CD14-positive monocyte (primary cell): ENCODE results near the gene IDH2. TPM values are rescaled to one million over a fixed set of nuclear protein-coding genes. Genes with fewer than 3 reads are reported as not detected.
A peak's percentile ranks its signal among the peaks of the same experiment; 100 is the strongest.

Experiments
- DNase-seq, 3 donors: peaks; one replicate each; pipeline ENCODE4 v3.0.0-alpha.2; 2011 to 2022
- H2AFZ ChIP-seq: 2 replicates; pipeline ENCODE4 v1.6.0; 2012; ENCODE audit warnings: mild to moderate bottlenecking, low read depth, low read length, inconsistent platforms; ENCODE audit not compliant: insufficient read depth, poor library complexity, severe bottlenecking
- H3K27ac ChIP-seq, 2 donors: 1 replicate in 1 of 2; 2 replicates in 1 of 2; pipeline ENCODE4 v1.5.1; 2012 to 2013; ENCODE audit warnings: low read length in 2 of 2, control low read depth in 1 of 2, inconsistent platforms in 1 of 2, low read depth in 1 of 2, mild to moderate bottlenecking in 1 of 2
- H3K27me3 ChIP-seq, 2 donors: one replicate each; pipeline versions ENCODE4 v1.6.0 to v1.6.1; 2011 to 2013; ENCODE audit warnings: low read length in 2 of 2; ENCODE audit not compliant: control insufficient read depth in 2 of 2, insufficient read depth in 2 of 2
- H3K36me3 ChIP-seq, 2 donors: replicated peaks in 1 of 2; 1 replicate in 1 of 2; 2 replicates in 1 of 2; pipeline versions ENCODE4 v1.5.1 to v1.6.1; 2012 to 2013; ENCODE audit warnings: low read length in 2 of 2, control low read depth in 1 of 2, inconsistent platforms in 1 of 2, mild to moderate bottlenecking in 1 of 2; ENCODE audit not compliant: insufficient read depth in 2 of 2, control insufficient read depth in 1 of 2
- H3K4me1 ChIP-seq, 2 donors: 1 replicate in 1 of 2; 2 replicates in 1 of 2; pipeline versions ENCODE4 v1.5.1 to v1.6.1; 2012 to 2013; ENCODE audit warnings: low read length in 2 of 2, control low read depth in 1 of 2, inconsistent platforms in 1 of 2, mild to moderate bottlenecking in 1 of 2, moderate library complexity in 1 of 2; ENCODE audit not compliant: insufficient read depth in 2 of 2, control insufficient read depth in 1 of 2
- H3K4me2 ChIP-seq: replicated peaks from 2 replicates; pipeline ENCODE3; 2012; ENCODE audit warnings: low read length, moderate library complexity, mild to moderate bottlenecking; ENCODE audit not compliant: poor library complexity, severe bottlenecking; ENCODE audit errors: extremely low read depth
- H3K4me3 ChIP-seq, 3 experiments: fragments of 200-600 bp in 1 of 3; sonication (generic) in 1 of 3; replicated peaks in 1 of 3; 1 replicate in 2 of 3; 2 replicates in 1 of 3; pipeline ENCODE4 v1.5.1; 2011 to 2013; ENCODE audit warnings: low read length in 3 of 3, mild to moderate bottlenecking in 3 of 3, control low read depth in 2 of 3, low read depth in 2 of 3, inconsistent platforms in 1 of 3, moderate library complexity in 1 of 3
- H3K79me2 ChIP-seq: 2 replicates; pipeline ENCODE4 v1.6.0; 2012; ENCODE audit warnings: mild to moderate bottlenecking, control low read depth, inconsistent platforms, low read length, moderate library complexity; ENCODE audit not compliant: insufficient read depth
- H3K9ac ChIP-seq: 2 replicates; pipeline ENCODE4 v1.6.0; 2017; ENCODE audit warnings: low read length, mild to moderate bottlenecking; ENCODE audit not compliant: insufficient read depth, poor library complexity, severe bottlenecking
- H3K9me3 ChIP-seq, 2 donors: replicated peaks in 1 of 2; 1 replicate in 1 of 2; 2 replicates in 1 of 2; pipeline versions ENCODE4 v1.5.1 to v1.6.1; 2012 to 2013; ENCODE audit warnings: low read length in 2 of 2, control low read depth in 1 of 2; ENCODE audit not compliant: control insufficient read depth in 1 of 2, insufficient read depth in 1 of 2
- H4K20me1 ChIP-seq: 2 replicates; pipeline ENCODE4 v1.6.0; 2012; ENCODE audit warnings: mild to moderate bottlenecking, low read length, control low read depth, moderate library complexity; ENCODE audit not compliant: insufficient read depth
- H3K27ac Mint-ChIP-seq, 7 donors: one replicate each; pipeline ENCODE4 v1.8.0; 2020; ENCODE audit warnings: mild to moderate bottlenecking in 7 of 7, mixed read lengths in 7 of 7, moderate library complexity in 6 of 7, inconsistent platforms in 2 of 7
- H3K27me3 Mint-ChIP-seq, 3 donors: one replicate each; pipeline ENCODE4 v1.8.0; 2021 to 2022; ENCODE audit warnings: low read depth in 3 of 3, mild to moderate bottlenecking in 3 of 3, mixed read lengths in 3 of 3, moderate library complexity in 3 of 3, inconsistent platforms in 1 of 3
- H3K36me3 Mint-ChIP-seq, 2 donors: one replicate each; pipeline ENCODE4 v1.8.0; 2020; ENCODE audit warnings: mixed read lengths in 2 of 2, inconsistent platforms in 1 of 2, mild to moderate bottlenecking in 1 of 2
- H3K4me1 Mint-ChIP-seq: one replicate; pipeline ENCODE4 v1.8.0; 2020; ENCODE audit warnings: mild to moderate bottlenecking, mixed read lengths
- H3K4me3 Mint-ChIP-seq, 2 donors: one replicate each; pipeline ENCODE4 v1.8.0; 2020; ENCODE audit warnings: mild to moderate bottlenecking in 2 of 2, mixed read lengths in 2 of 2, moderate library complexity in 1 of 2
- H3K9me3 Mint-ChIP-seq, 7 donors: one replicate each; pipeline ENCODE4 v1.8.0; 2020 to 2022; ENCODE audit warnings: mixed read lengths in 7 of 7, mild to moderate bottlenecking in 6 of 7, moderate library complexity in 6 of 7, inconsistent platforms in 2 of 7
- CTCF ChIP-seq: fragments of 200-600 bp; IDR thresholded peaks from one replicate; pipeline ENCODE4 v1.8.0; 2022; ENCODE audit warnings: antibody characterized with exemption, mild to moderate bottlenecking
- WGBS: methylation state at CpG from one replicate; pipeline ENCODE4 v1.1.5; 2013; ENCODE audit warnings: missing lambda C conversion rate; ENCODE audit not compliant: insufficient coverage; 5-methylcytosine and 5-hydroxymethylcytosine counted together
- intact Hi-C, 2 donors: fragments of 100-400 bp; cut with micrococcal nuclease; formaldehyde crosslinking; loops; one replicate each; pipeline versions ENCODE4 v1.15.0 to v1.15.1; 2023
- polyA plus RNA-seq, 3 donors: library from polyadenylated mRNA; depleted of rRNA in 1 of 3; unstranded in 2 of 3; stranded (reverse) in 1 of 3; fragments of 300-500 nt in 2 of 3; fragments of >200 nt in 1 of 3; fragmentation: Illumina TruSeq in 2 of 3; gene quantifications; 1 replicate in 2 of 3; 2 replicates in 1 of 3; pipeline ENCODE4 v1.2.3, GENCODE V29; 2012 to 2021

Gene IDH2
- polyA plus RNA-seq, 3 donors: 40.6 to 115 (median 82.2) TPM

- peaks cover 23% of the 10 kb centered on the region for H3K4me1 Mint-ChIP-seq
These were observed 28.2 kb downstream of the IDH2 start for GRCh38 chr15:90074023-90074422.

GRCh38 chr15:90072978-90073640 lies 29.2 kb downstream of the IDH2 start:
- no peak for TF ChIP-seq CTCF
- peak overlapping the region; percentile 15 to 86 (median 41) for H3K27ac Mint-ChIP-seq
- Histone ChIP-seq H4K20me1 (peaks cover 7% of the 10 kb centered on the region), H3K9ac (no peak overlapping the region), H3K27ac (peak overlapping the region in 1 of 2 donors; percentile 55), H3K9me3 (no peaks in the 10 kb centered on the region), H2AFZ (no peak overlapping the region), H3K36me3 (peaks cover 60 to 83% of the 10 kb centered on the region in 2 donors), H3K4me3 (no peak overlapping the region), H3K27me3 (no peaks in the 10 kb centered on the region), H3K79me2 (peaks cover 52% of the 10 kb centered on the region), H3K4me2 (no peak overlapping the region), H3K4me1 (peaks cover 23 to 33% of the 10 kb centered on the region in 2 donors)
- H3K27me3 Mint-ChIP-seq: peaks cover 0 to 2% (median 0%) of the 10 kb centered on the region in 3 donors
- DNase-seq: no peak
- H3K9me3 Mint-ChIP-seq: no peaks in the 10 kb centered on the region
- 97% methylated on average over 16 of the region's 17 CpGs for WGBS
- H3K4me3 Mint-ChIP-seq: no peak overlapping the region
- peaks cover 65 to 84% of the 10 kb centered on the region in 2 donors for H3K36me3 Mint-ChIP-seq
- H3K4me1 Mint-ChIP-seq: peaks cover 23% of the 10 kb centered on the region
- intact Hi-C loops: loop anchor here (5.0 kb wide), 5 partner anchors 36 to 321 kb away; partner anchors contain the start of genes ANPEP (in 1 of the 2) and MESP1 (in 1 of the 2)

More at GRCh38 chr15:90074023-90074422, 28.2 kb downstream of the IDH2 start:
- H3K4me1 ChIP-seq: peaks cover 23 to 24% of the 10 kb centered on the region in 2 donors
- no peak overlapping the region for H3K9ac ChIP-seq
- DNase-seq: no peak
- H3K27me3 ChIP-seq: no peaks in the 10 kb centered on the region
- H3K9me3 ChIP-seq: no peaks in the 10 kb centered on the region
- no peak for TF ChIP-seq CTCF
- peak overlapping the region in 1 of 2 donors; percentile 58 for H3K27ac ChIP-seq
- Mint-ChIP-seq H3K9me3 (no peaks in the 10 kb centered on the region), H3K27me3 (peaks cover 0 to 2% (median 0%) of the 10 kb centered on the region in 3 donors), H3K36me3 (peaks cover 67 to 84% of the 10 kb centered on the region in 2 donors), H3K27ac (peak overlapping the region in 2 of 7 donors; percentile 74 to 82), H3K4me3 (no peak overlapping the region)
- no peak overlapping the region for H2AFZ ChIP-seq
- H4K20me1 ChIP-seq: peaks cover 7% of the 10 kb centered on the region
- no peak overlapping the region for H3K4me3 ChIP-seq
- no peak overlapping the region for H3K4me2 ChIP-seq
- intact Hi-C loops: loop anchor here (5.0 kb wide), 5 partner anchors 37 to 322 kb away; partner anchors contain the start of genes ANPEP (in 1 of the 2) and MESP1 (in 1 of the 2)
- 98% methylated on average over 11 of the region's 12 CpGs for WGBS
- H3K79me2 ChIP-seq: peaks cover 47% of the 10 kb centered on the region
- H3K36me3 ChIP-seq: peaks cover 63 to 83% of the 10 kb centered on the region in 2 donors
